AG10803 (cell line): ENCODE results near the gene MAPK1.
"Not testable (repeated sequence)": the region's sequence is repeated elsewhere in the genome, so short reads cannot be mapped to it uniquely, and the experiment has no call there.

Source experiments
- DNase-seq: peaks from one replicate; pipeline ENCODE4 v3.0.0; 2010; ENCODE audit warnings: low read depth
- H3K4me3 ChIP-seq: 2 replicates; pipeline ENCODE4 v1.5.1; 2011; ENCODE audit warnings: mild to moderate bottlenecking, low read length, control low read depth
- CTCF ChIP-seq: conservative IDR thresholded peaks from 2 replicates; pipeline ENCODE4 v1.5.1; 2011; ENCODE audit warnings: mild to moderate bottlenecking, low read length, control low read depth, inconsistent platforms

The MAPK1 gene

GRCh38 chr22:21850660-21851059 is 16.8 kb downstream of the MAPK1 start:
- H3K4me3 ChIP-seq, result no peak overlapping the region
- no peak for DNase-seq
- no peak for TF ChIP-seq CTCF

DNA sequence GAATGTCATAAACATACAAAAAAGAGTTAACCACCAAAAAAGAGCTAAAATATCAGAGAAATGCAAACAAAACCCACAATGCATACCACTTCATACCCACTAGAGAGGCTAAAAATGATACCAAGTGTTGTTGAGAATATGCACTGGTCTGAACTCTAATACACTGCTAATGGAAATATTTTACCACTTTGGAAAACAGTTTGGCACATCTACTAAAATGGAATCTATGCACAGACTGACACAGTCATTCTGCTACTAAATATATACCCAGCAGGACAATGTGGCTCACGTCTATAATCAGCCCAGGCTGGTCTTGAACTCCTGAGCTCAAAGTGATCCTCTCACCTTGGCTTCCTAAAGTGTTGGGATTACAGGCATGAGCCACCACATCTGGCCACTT is 18.0 kb downstream of the MAPK1 start:
- H3K4me3 ChIP-seq, result no peak overlapping the region
- no peak for TF ChIP-seq CTCF

GRCh38 chr22:21848057-21848456 is 19.4 kb downstream of the MAPK1 start:
- not testable (repeated sequence) for H3K4me3 ChIP-seq, DNase-seq

More for the DNA sequence above, 18.0 kb downstream of the MAPK1 start:
- DNase-seq, result peak; percentile 75

- no peak for DNase-seq
- TF ChIP-seq CTCF, result no peak
- no peak overlapping the region for H3K4me3 ChIP-seq
Measured at GRCh38 chr22:21845558-21846453, 21.6 kb downstream of the MAPK1 start.

GRCh38 chr22:21842946-21843345 is 24.5 kb downstream of the MAPK1 start:
- H3K4me3 ChIP-seq, result no peak overlapping the region
- TF ChIP-seq CTCF, result no peak
- DNase-seq, result no peak

DNA sequence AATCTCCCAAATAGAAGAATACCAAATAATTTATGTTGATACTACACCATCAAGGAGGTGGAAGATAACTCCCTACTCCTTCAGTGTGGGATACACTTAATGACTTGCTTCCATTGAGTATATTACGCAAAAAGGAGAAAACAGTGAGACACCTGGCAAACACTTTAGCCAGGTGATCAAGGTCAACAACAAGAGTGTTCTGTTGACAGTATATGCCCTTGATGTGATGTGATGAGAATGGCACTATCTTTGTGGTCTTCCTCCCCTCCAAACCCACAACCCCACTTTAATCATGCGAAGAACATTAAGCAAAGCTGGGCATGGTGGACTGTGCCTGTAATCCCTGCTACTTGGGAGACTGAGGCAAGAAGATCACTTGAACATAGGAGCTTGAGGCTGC is 26.0 kb downstream of the MAPK1 start:
- DNase-seq, result no peak
- TF ChIP-seq CTCF, result no peak
- H3K4me3 ChIP-seq, result no peak overlapping the region

GRCh38 chr22:21840236-21840823 is 27.1 kb downstream of the MAPK1 start:
- DNase-seq, result no peak
- no peak for TF ChIP-seq CTCF
- H3K4me3 ChIP-seq, result no peak overlapping the region
